Spleen (tissue), 11 donors: ENCODE measurements around the gene WNK2. TPM values are rescaled to one million over a fixed set of nuclear protein-coding genes. Genes with fewer than 3 reads are reported as not detected.
"Not testable (repeated sequence)": the region's sequence is repeated elsewhere in the genome, so short reads cannot be mapped to it uniquely, and the experiment has no call there.

Experiments
- DNase-seq: peaks from one replicate; pipeline ENCODE4 v3.0.0-alpha.2; 2020
- H3K27ac ChIP-seq, 8 donors: fragments of 200-600 bp; sonication (generic) in 7 of 8; 1 replicate in 4 of 8; 2 replicates in 4 of 8; pipeline versions ENCODE4 v1.5.0 to v1.8.0; 2016 to 2021; ENCODE audit warnings: inconsistent platforms in 4 of 8, mild to moderate bottlenecking in 4 of 8, moderate library complexity in 1 of 8
- H3K27me3 ChIP-seq, 7 donors: fragments of 200-600 bp; sonication (generic) in 6 of 7; replicated peaks in 1 of 7; 1 replicate in 4 of 7; 2 replicates in 3 of 7; pipeline versions ENCODE4 v1.5.0 to v1.8.0; 2016 to 2021; ENCODE audit warnings: inconsistent platforms in 3 of 7, mild to moderate bottlenecking in 1 of 7
- H3K36me3 ChIP-seq, 6 donors: fragments of 200-600 bp; sonication (generic) in 5 of 6; 1 replicate in 4 of 6; 2 replicates in 2 of 6; pipeline versions ENCODE4 v1.5.0 to v1.8.0; 2016 to 2021; ENCODE audit warnings: inconsistent platforms in 2 of 6
- H3K4me1 ChIP-seq, 6 donors: fragments of 200-600 bp; sonication (generic) in 5 of 6; 1 replicate in 3 of 6; 2 replicates in 3 of 6; pipeline versions ENCODE4 v1.5.0 to v1.8.0; 2016 to 2021; ENCODE audit warnings: inconsistent platforms in 3 of 6
- H3K4me3 ChIP-seq, 8 donors: fragments of 200-600 bp; sonication (generic) in 7 of 8; 1 replicate in 4 of 8; 2 replicates in 4 of 8; pipeline versions ENCODE4 v1.5.0 to v1.8.0; 2016 to 2021; ENCODE audit warnings: inconsistent platforms in 4 of 8, mild to moderate bottlenecking in 4 of 8, moderate library complexity in 2 of 8
- H3K9me3 ChIP-seq, 8 donors: fragments of 200-600 bp; sonication (generic) in 7 of 8; 1 replicate in 4 of 8; 2 replicates in 4 of 8; pipeline versions ENCODE4 v1.5.0 to v1.8.0; 2016 to 2021; ENCODE audit warnings: inconsistent platforms in 4 of 8
- POLR2A ChIP-seq, 3 donors: fragments of 450-650 bp; IDR thresholded peaks; one replicate each; pipeline ENCODE4 v1.5.1; 2017; ENCODE audit warnings: antibody characterized with exemption in 3 of 3, mild to moderate bottlenecking in 1 of 3
- POLR2AphosphoS5 ChIP-seq, 3 donors: sonication (generic); formaldehyde crosslinking; IDR thresholded peaks; one replicate each; pipeline ENCODE4 v1.5.1; 2017; ENCODE audit warnings: antibody characterized with exemption in 3 of 3
- WGBS, 5 donors: extraction: QIAGEN DNeasy Blood & Tissue Kit in 3 of 5; methylation state at CpG; one replicate each; pipeline versions ENCODE4 v1.1.5 to v1.1.7; 2013 to 2018; 5-methylcytosine and 5-hydroxymethylcytosine counted together
- intact Hi-C: fragments of 100-400 bp; cut with DNase I; formaldehyde crosslinking; loops from one replicate; pipeline ENCODE4 v1.15.0; 2023; ENCODE audit warnings: low total_unique reads
- polyA plus RNA-seq, 3 donors: library from polyadenylated mRNA; stranded (reverse); fragments of 200-250 nt; gene quantifications; one replicate each; pipeline ENCODE4 v1.2.1, GENCODE V29; 2013
- total RNA-seq, 7 donors: library from RNA; depleted of rRNA in 3 of 7; stranded (reverse); fragments of >200 nt in 3 of 7; fragmentation: NEBNext Ultra II Directional in 4 of 7; extraction: Animal tissue kit (Norgen Biotek cat#: 25700) in 4 of 7; gene quantifications; one replicate each; pipeline versions ENCODE4 v1.1.0 to v1.2.1, GENCODE V29; 2016 to 2021
- TF ChIP-seq, protein P1 (sequence below), 11 experiments: fragments of 200-600 bp in 7 of 11; fragments of 450-650 bp in 4 of 11; sonication (generic) in 4 of 11; IDR thresholded peaks in 8 of 11; conservative IDR thresholded peaks in 3 of 11; 1 replicate in 7 of 11; 2 replicates in 4 of 11; pipeline versions ENCODE4 v1.4.0 to v1.8.0; 2016 to 2021; ENCODE audit warnings: antibody characterized with exemption in 11 of 11, inconsistent platforms in 4 of 11, mild to moderate bottlenecking in 1 of 11
- donor health status: healthy with polysubstance abuse.
- donor health status: DM: no; HTN: no; CAD: no; lungs with moderate emphysema.
- donor health status: DM: no; HTN: no; CAD: no.
- donor health status: Bipolar disorder and iron deficiency.
- donor health status: healthy.
- donor health status: DM: no; HTN: no; CAD: no.
- donor health status: DM: yes; HTN: yes; CAD: no.

WNK2 gene
- total and polyA plus RNA-seq, 10 donors, result 1.8 to 20.0 (median 7.3) TPM

DNA sequence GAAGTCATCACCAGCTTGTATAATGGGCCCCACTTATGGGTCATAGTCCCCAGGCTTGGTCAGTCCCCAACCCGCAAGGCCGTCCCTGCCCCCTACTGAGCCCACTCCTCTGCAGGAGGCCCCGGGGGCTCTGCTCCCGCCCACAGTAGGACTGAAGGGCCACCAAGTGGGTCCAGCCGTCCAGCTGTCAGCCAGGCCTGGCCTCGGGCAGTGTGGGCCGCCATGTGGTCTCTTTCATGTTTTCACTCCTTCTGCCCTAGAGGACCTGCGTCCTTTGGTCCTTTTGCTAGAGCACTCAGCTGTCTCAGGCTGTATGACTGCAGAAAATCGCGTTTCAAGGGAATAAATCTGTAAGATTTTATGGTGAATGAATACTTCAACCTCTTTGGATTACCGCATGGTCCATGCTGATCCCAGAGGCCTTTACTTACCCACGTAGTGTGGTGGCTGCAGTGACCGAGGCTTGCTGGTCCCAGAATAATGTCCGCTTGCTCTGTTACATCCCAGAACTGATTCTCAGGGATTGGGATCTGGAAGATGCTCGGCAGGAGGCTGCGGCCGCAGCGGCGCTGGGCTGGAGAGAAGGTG is 161.8 kb downstream of the WNK2 start:
- intact Hi-C loops, result no loop called here
- no peak for TF ChIP-seq POLR2A (IDR thresholded peaks at IDR 0.05)
- TF ChIP-seq, protein P1, sequence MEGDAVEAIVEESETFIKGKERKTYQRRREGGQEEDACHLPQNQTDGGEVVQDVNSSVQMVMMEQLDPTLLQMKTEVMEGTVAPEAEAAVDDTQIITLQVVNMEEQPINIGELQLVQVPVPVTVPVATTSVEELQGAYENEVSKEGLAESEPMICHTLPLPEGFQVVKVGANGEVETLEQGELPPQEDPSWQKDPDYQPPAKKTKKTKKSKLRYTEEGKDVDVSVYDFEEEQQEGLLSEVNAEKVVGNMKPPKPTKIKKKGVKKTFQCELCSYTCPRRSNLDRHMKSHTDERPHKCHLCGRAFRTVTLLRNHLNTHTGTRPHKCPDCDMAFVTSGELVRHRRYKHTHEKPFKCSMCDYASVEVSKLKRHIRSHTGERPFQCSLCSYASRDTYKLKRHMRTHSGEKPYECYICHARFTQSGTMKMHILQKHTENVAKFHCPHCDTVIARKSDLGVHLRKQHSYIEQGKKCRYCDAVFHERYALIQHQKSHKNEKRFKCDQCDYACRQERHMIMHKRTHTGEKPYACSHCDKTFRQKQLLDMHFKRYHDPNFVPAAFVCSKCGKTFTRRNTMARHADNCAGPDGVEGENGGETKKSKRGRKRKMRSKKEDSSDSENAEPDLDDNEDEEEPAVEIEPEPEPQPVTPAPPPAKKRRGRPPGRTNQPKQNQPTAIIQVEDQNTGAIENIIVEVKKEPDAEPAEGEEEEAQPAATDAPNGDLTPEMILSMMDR (IDR thresholded peaks at IDR 0.05 in 8 of 11, conservative IDR thresholded peaks at IDR 0.05 in 3 of 11), result no peak
- no peak for DNase-seq
- Histone ChIP-seq H3K27me3 (peaks cover 4 to 34% (median 14%) of the 10 kb centered on the region in 7 donors), H3K27ac (no peak overlapping the region), H3K9me3 (no peaks in the 10 kb centered on the region), H3K36me3 (no peaks in the 10 kb centered on the region), H3K4me1 (peaks cover 0 to 11% (median 10%) of the 10 kb centered on the region in 6 donors), H3K4me3 (peak overlapping the region; percentile 15 to 56 (median 30))
- 51 to 73% (median 58%) methylated on average over 14 to 19 of the region's 19 CpGs for WGBS, 5 donors

DNA sequence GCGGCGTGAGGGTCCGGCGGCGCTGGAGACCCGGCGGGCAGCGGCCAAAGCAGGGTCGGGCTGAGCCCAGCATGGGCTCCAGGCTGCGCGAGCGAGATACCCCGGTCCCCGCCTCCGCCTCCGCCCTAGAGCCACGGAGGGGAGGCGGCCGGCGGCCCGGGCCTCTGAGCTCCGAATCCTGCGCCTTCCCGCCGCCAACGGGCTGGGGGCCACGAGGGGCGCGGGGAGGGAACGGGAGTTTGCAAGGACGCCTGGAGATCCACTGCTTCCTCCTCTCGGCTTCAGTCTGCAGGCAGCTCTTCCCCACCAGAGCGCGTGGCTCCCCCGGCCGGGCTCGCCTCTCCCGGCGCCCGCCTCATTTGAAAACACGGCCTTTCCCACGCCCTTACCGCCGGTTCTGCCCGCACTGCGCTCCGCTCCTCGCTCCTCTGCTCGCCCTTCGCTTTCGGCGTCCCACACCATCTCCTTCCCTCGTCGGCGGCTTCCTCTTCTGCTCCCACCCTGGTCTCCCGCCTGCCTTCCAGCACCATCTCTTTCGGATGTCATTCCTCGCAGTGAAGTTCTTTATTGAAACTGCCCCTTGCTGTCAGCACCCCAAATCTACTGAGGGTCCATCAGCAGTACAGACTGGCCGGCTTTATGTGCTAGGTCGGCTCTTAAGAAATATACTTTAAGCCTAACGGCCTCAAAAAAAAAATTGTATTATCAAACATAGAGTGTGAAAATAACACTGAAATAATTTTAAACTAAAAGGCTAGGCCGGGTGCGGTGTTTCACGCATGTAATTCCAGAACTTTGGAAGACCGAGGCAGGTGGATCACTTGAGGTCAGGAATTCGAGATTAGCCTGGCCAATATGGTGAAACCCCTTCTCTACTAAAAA is 162.5 kb downstream of the WNK2 start:
- no peak overlapping the region for H3K27ac ChIP-seq
- H3K27me3 ChIP-seq, result peaks cover 4 to 34% (median 14%) of the 10 kb centered on the region in 7 donors
- no peak for DNase-seq
- intact Hi-C loops, result no loop called here
- WGBS, 5 donors, result 14 to 24% (median 16%) methylated on average over 37 to 66 of the region's 66 CpGs
- H3K36me3 ChIP-seq, result no peaks in the 10 kb centered on the region
- H3K4me3 ChIP-seq, result peak overlapping the region; percentile 15 to 56 (median 30)
- TF ChIP-seq, protein P1 (IDR thresholded peaks at IDR 0.05 in 8 of 11, conservative IDR thresholded peaks at IDR 0.05 in 3 of 11), result no peak
- TF ChIP-seq POLR2AphosphoS5 (IDR thresholded peaks at IDR 0.05), result peak in 1 of 3 donors; percentile 35
- peaks cover 0 to 11% (median 10%) of the 10 kb centered on the region in 6 donors for H3K4me1 ChIP-seq
- no peaks in the 10 kb centered on the region for H3K9me3 ChIP-seq

DNA sequence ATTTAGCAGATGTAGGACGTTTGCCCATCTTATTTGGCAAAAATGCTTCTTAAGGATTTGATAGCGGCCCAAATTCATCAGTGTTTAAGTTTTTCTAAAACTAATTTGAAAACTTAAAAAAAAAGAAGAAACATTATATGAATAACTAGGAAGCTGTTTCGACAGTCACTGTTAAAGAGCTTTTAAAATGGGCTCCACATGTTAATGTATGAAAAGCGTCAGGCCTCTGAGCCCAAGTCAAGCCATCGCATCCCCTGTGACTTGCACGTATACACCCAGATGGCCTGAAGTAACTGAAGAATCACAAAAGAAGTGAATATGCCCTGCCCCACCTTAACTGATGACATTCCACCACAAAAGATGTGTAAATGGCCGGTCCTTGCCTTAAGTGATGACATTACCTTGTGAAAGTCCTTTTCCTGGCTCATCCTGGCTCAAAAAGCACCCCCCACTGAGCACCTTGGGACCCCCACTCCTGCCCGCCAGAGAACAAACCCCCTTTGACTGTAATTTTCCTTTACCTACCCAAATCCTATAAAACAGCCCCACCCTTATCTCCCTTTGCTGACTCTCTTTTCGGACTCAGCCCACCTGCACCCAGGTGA is 163.5 kb downstream of the WNK2 start:
- peaks cover 4 to 34% (median 14%) of the 10 kb centered on the region in 7 donors for H3K27me3 ChIP-seq
- WGBS, 5 donors, result 85 to 95% (median 92%) methylated on average over 8 to 9 of the region's 9 CpGs
- H3K4me1 ChIP-seq, result peaks cover 0 to 11% (median 10%) of the 10 kb centered on the region in 6 donors
- H3K27ac ChIP-seq, H3K9me3 ChIP-seq, DNase-seq, H3K4me3 ChIP-seq, H3K36me3 ChIP-seq, intact Hi-C loops: not testable (repeated sequence)

DNA sequence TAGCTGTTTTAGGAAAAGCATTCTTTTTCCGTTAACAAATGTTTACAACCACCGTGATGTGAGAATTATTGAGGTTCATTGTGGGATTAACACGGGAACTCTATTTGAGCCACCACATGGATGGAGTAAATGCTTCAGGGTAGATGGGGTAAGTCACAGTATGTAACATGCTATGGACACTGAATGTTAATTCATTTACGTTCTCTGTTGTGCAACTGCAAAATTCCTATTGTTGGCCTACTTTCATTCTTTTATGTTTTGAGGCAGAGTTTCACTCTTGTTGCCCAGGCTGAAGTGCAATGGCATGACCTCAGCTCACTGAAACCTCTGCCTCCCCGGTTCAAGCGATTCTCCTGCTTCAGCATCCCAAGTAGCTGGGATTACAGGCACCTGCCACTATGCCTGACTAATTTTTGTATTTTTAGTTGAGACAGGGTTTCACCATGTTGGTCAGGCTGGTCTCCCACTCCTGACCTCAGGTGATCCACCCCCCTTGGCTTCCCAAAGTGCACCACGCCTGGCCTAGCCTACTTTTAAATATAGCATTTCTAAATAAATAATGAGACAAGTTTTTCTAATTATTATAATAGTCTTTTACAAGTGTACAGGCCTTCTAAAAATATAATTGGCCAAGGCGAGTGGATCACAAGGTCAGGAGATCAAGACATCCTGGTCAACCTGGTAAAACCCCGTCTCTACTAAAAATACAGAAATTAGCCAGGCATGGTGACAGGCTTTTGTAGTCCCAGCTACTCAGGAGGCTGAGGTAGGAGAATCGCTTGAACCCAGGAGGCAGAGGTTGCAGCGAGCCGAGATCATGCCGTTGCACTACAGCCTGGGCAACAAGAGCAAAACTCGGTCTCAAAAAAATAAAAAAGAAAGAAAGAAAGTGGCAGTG is 169.7 kb downstream of the WNK2 start:
- DNase-seq, H3K4me1 ChIP-seq, H3K27me3 ChIP-seq, intact Hi-C loops, H3K36me3 ChIP-seq, H3K9me3 ChIP-seq, H3K4me3 ChIP-seq, H3K27ac ChIP-seq: not testable (repeated sequence)
- WGBS, 5 donors, result 90 to 94% (median 92%) methylated on average over 14 of the region's 14 CpGs
